Lower leg skin (tissue), 4 donors: Measurements from ENCODE around the gene RPS3. TPM values are rescaled to one million over a fixed set of nuclear protein-coding genes. Genes with fewer than 3 reads are reported as not detected.
A peak's percentile ranks its signal among the peaks of the same experiment; 100 is the strongest.

Experiments used
- DNase-seq, 2 donors: peaks; one replicate each; pipeline ENCODE4 v3.0.0-alpha.2; 2019; ENCODE audit warnings: low spot score in 2 of 2
- H3K4me3 ChIP-seq: fragments of 200-600 bp; sonication (generic); 2 replicates; pipeline ENCODE4 v1.5.1; 2017; ENCODE audit warnings: mild to moderate bottlenecking, low read depth; ENCODE audit not compliant: poor library complexity, severe bottlenecking
- CTCF ChIP-seq, 3 donors: fragments of 450-650 bp; IDR thresholded peaks; one replicate each; pipeline ENCODE4 v1.5.1; 2016; ENCODE audit warnings: antibody characterized with exemption in 3 of 3, mild to moderate bottlenecking in 3 of 3, moderate library complexity in 2 of 3
- POLR2A ChIP-seq, 2 donors: fragments of 450-650 bp; IDR thresholded peaks; one replicate each; pipeline ENCODE4 v1.6.1; 2016 to 2017; ENCODE audit warnings: antibody characterized with exemption in 2 of 2, mild to moderate bottlenecking in 1 of 2, moderate library complexity in 1 of 2
- WGBS, 2 donors: methylation state at CpG; one replicate each; pipeline ENCODE4 v1.1.5; 2018; 5-methylcytosine and 5-hydroxymethylcytosine counted together
- intact Hi-C: fragments of 100-400 bp; cut with DNase I; formaldehyde crosslinking; loops from one replicate; pipeline ENCODE4 v1.15.0; 2023; ENCODE audit warnings: low total_unique reads
- total RNA-seq, 4 donors: library from RNA; depleted of rRNA; stranded (reverse); fragments of >200 nt; gene quantifications; one replicate each; pipeline ENCODE4 v1.1.0, GENCODE V29; 2016

Gene RPS3
- total RNA-seq, 4 donors from 2014 or later: 1,197 to 2,282 (median 2,051) TPM

GRCh38 chr11:75443043-75443442, 43.7 kb downstream of the RPS3 start:
- no peak for DNase-seq
- intact Hi-C loops: no loop called here
- TF ChIP-seq POLR2A (IDR thresholded peaks at IDR 0.05): no peak
- TF ChIP-seq CTCF (IDR thresholded peaks at IDR 0.05): no peak
- no peak overlapping the region for H3K4me3 ChIP-seq
- 80% methylated on average over 6 to 12 of the region's 12 CpGs for WGBS, 2 donors

- 0 to 8% methylated on average over 6 of the region's 6 CpGs for WGBS, 2 donors
- no peak overlapping the region for H3K4me3 ChIP-seq
- no peak for TF ChIP-seq POLR2A (IDR thresholded peaks at IDR 0.05)
- peak in 1 of 3 donors; percentile 94 for TF ChIP-seq CTCF (IDR thresholded peaks at IDR 0.05)
- intact Hi-C loops: loop anchor here (2.0 kb wide), 1 partner anchor 87 kb away; no protein-coding TSS in a partner anchor
- peak; percentile 63 to 94 for DNase-seq
These were observed 46.1 kb downstream of the RPS3 start for GRCh38 chr11:75445315-75445953.

GRCh38 chr11:75447415-75447814, 48.1 kb downstream of the RPS3 start:
- 76 to 77% methylated on average over 5 of the region's 5 CpGs for WGBS, 2 donors
- no peak overlapping the region for H3K4me3 ChIP-seq
- no peak for DNase-seq
- no peak for TF ChIP-seq CTCF (IDR thresholded peaks at IDR 0.05)
- no peak for TF ChIP-seq POLR2A (IDR thresholded peaks at IDR 0.05)
- intact Hi-C loops: no loop called here

GRCh38 chr11:75449271-75449670, 50.0 kb downstream of the RPS3 start:
- no peak for DNase-seq
- intact Hi-C loops: no loop called here
- no peak overlapping the region for H3K4me3 ChIP-seq
- 81 to 88% methylated on average over 9 to 10 of the region's 10 CpGs for WGBS, 2 donors
- no peak for TF ChIP-seq POLR2A (IDR thresholded peaks at IDR 0.05)
- no peak for TF ChIP-seq CTCF (IDR thresholded peaks at IDR 0.05)

GRCh38 chr11:75449776-75450175, 50.5 kb downstream of the RPS3 start:
- intact Hi-C loops: no loop called here
- H3K4me3 ChIP-seq: no peak overlapping the region
- 85 to 86% methylated on average over 11 of the region's 11 CpGs for WGBS, 2 donors
- no peak for DNase-seq
- TF ChIP-seq CTCF (IDR thresholded peaks at IDR 0.05) (no peak), POLR2A (IDR thresholded peaks at IDR 0.05) (no peak)

GRCh38 chr11:75450236-75450635, 50.9 kb downstream of the RPS3 start:
- DNase-seq: no peak
- H3K4me3 ChIP-seq: no peak overlapping the region
- no peak for TF ChIP-seq POLR2A (IDR thresholded peaks at IDR 0.05)
- 69 to 71% methylated on average over 6 to 7 of the region's 7 CpGs for WGBS, 2 donors
- intact Hi-C loops: no loop called here
